IPS-NIHi7 (cell line): ENCODE results near the gene SNX8.

Experiments
- DNase-seq: peaks from one replicate; pipeline ENCODE4 v3.0.0; 2012; ENCODE audit warnings: mixed read lengths; ENCODE audit errors: extremely low spot score

Gene SNX8

DNA sequence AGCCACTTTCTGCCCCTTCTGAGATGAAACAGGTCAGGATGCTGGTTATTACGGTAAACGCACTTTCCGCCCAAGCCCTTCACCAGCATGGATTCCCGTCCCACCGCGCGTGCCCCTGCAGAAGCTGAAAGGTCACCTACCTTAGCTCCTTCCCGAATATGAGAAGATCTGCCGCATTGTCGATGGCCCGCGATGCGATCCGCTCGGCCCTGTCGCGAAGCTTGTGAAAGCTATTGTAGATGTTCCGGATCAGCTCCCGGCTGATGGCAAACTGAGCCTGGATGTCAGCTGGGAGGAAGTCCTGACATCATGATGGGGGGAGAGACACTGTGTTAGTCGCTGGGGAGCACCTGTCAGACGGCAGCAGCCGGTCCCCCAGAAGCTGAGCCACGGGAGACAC lies 50.1 kb downstream of the SNX8 start:
- DNase-seq: no peak

DNA sequence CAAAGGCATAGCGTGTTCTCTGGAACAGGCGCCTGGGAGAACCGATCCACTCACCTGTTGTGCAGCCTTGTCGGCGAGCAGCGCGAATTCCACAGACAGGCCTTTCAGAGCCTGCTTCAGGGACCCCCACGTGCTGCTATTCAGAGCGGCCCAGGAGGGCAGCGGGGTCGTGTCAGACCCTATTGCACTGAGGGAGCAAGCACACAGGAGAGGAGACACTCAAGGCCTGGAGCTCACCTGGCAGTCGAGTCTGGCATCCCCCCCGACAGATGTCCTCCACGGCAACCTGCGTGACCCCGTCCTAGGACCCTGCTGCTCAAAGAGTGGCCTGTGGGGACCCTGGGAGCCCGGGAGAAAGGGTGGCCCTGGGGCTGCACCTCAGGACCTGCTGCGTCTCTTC lies 51.1 kb downstream of the SNX8 start:
- no peak for DNase-seq

- no peak for DNase-seq
Measured at GRCh38 chr7:2261611-2262010, 52.6 kb downstream of the SNX8 start.

GRCh38 chr7:2260820-2261219 lies 53.4 kb downstream of the SNX8 start:
- no peak for DNase-seq

GRCh38 chr7:2259480-2259879 lies 54.8 kb downstream of the SNX8 start:
- no peak for DNase-seq

- DNase-seq: no peak
Measured at GRCh38 chr7:2258661-2259365, 55.4 kb downstream of the SNX8 start.

DNA sequence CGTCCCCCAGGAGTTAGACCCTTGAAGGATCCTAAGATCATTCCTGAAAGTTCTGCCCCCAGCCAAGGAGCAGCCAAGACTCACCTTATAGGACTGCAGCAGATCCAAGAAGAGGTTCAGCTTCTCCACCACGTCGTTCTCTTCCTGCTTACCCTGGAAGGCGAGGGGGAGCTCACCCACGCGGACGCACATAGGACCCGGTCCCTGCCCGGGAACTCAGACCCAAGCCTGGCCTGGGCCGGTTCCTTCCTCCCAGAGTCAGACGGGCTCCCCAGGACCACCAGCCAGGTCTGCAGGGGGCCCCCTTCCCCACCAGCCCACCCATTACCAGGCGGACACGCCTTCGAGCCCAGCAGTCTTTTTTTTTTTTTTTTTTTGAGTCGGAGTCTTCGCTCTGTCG lies 56.6 kb downstream of the SNX8 start:
- DNase-seq: no peak

DNA sequence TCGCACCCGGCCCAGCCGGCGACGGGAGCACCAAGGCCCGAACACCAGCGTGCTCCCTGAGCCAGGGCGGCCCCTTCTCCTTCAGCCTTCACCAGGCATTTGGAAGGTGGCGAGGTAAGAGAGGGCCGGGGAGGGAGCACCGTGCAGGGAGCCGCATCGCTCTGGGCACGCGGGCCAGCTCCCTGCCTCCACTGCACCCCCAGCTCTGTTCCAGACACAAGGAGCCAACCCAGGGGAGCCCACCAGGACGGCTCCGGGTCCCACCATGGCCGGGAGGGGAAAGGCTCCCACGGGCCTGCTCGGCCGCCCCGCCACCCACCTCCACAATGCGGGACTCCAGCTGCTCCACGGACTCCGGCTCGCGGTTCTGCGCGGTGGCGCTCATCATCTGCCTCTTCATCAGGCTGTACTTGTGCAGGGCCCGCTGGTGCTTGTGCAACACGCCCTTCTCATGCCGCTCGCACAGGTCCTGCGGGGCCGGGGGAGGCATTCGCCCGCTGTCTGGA lies 57.1 kb downstream of the SNX8 start:
- no peak for DNase-seq

DNA sequence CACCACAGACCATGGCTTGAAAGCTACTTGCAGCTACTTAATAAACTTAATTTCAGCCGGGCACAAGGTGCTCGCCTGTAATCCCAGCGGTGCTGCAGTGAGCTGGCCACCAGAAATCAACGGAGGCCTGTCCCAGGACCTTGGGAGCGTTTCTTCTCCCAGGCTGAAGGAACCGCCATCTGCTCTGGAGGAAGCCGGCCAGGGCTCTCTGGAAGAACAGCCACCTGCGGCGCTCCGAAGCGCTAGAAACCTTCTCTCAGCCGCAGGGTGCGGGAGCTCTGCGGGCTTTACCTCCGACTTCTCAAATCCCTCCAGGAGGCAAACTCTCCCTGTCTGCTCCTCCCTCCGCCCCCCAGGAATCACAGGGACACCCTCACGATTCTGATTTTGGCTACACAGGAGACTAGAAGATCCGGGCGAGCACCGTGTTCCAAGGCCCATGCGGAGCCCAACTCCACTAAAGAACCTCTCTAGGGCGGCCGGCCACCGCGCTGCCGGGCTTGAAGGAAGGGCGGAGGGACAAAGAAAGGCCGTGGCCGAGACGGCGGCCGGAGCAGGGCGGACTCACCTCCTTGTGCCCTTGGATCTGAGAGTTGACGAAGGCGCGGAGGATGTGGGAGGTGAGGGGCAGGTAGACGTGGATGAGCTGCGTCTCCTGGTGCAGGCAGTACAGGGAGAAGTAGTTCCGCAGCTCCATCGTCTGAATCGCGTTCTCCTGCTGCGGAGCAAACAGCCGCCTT lies 57.8 kb downstream of the SNX8 start:
- no peak for DNase-seq

- DNase-seq: no peak
Measured at GRCh38 chr7:2255145-2256139, 58.8 kb downstream of the SNX8 start.

- no peak for DNase-seq
Measured at GRCh38 chr7:2254429-2255144, 59.7 kb downstream of the SNX8 start.

DNA sequence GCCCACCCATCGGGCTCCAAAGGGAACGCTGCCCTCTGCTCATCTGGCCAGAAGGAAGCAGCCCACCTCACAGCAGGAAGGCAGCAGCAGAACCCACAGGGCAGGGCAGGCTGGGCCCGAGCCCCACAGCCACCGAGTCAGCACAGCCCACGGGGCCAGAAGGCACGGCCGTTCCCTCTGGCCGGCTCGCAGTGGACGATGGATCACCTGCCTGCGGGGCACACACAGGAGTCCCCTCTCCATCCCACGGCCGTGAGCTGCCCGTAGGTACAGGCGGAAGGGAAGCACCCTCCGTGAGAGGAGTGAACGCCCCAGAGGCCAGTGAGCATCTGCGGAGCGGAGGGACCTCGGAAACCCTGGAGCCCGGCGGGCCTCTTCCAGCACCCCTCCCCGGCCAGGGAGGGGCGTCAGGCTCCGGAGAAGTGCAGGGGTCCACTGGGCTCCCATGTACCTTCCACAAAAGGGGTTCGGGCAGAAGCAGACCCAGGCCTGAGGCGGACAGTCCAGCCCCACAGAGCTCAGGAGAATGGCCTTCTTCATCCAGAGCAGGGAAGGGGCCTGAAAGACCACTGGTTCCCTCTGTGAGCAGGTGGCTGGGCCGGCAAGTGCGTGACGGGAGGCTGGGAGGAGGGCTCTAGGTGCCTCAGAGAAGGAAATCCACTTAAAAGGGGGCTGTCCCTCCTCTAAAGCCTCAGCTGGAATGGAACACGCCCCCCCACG lies 60.6 kb downstream of the SNX8 start:
- no peak for DNase-seq

DNA sequence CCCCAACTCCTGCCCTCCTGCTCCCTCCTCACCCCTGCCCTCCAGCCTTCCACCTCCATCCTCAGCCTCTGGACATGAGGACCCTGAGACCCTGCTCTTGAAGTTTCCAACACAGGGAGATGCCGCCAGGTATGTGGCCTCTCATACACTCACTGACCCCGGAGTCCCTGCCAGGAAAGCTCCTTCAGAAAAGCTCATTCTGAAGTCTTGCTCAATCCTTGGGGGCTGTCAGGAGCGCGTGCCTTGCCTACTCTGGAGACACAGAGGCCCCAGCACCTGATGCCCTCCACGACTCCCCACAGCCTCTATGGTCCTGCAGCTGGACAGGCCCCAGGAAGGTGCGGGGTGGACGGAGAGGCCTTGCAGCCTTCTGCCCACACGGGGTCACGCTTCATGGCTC lies 61.2 kb downstream of the SNX8 start:
- no peak for DNase-seq

DNA sequence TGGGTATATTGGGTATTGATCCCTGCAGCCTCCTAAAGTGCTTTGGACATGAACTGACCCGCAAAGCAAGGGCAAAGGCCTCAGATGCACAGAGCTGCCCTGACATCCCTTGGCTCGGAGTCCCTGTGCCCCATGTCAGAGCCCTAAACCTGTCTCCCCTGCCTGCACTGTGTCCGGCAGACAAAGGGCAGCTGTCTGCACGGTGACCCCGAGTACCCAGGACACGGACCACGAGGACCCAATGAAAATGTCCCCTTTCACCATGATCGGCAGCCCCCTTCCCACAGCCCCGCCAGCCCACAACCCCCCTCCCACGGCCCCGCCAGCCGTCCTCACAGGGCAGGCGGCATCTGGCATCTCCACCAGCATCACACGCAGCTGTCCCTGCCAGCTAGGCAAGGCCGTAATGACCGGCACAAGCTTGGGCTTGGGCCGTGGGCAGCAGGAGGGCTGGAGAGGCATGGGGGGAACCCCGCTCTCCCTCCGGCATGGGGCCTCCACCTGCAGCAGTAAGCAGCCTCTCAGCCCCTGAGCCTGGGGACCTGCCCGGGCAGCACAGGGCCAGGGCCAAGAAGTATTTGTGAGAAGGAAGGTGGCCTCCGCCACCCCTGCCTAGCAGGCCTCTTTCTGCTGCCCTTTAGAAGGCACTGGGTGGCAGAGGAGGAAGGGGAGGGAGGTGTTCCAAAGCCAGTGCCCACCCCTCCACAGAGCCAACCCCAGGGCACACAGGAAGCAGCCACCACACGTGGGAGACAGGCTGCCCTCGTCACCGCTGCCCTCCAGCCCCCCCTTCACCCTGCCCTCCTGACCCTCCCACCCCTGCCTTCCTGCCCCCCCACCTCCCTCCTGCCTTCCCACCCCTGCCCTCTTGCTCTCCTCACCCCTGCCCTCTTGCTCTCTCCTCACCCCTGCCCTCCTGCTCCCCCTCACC lies 62.1 kb downstream of the SNX8 start:
- DNase-seq: no peak

DNA sequence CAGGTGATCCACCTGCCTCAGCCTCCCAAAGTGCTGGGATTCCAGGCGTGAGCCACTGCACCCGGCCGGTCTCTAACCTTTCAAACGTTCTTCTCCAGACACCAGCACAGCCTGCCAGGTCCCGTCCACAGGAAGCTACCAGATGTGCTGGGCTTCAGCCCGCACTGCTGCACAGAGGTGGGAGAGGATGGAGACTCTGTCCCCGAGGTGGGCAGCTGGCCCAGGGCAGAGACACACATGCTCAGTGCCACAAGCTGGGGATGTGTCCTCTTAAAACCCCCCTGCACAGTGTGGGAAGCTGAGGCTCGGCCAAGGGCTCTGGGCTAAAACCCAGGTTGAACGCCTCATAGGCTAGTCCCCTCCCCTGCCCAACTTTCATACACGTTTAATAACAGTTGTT lies 62.9 kb downstream of the SNX8 start:
- no peak for DNase-seq

- DNase-seq: no peak
Measured at GRCh38 chr7:2249744-2250323, 64.4 kb downstream of the SNX8 start.

DNA sequence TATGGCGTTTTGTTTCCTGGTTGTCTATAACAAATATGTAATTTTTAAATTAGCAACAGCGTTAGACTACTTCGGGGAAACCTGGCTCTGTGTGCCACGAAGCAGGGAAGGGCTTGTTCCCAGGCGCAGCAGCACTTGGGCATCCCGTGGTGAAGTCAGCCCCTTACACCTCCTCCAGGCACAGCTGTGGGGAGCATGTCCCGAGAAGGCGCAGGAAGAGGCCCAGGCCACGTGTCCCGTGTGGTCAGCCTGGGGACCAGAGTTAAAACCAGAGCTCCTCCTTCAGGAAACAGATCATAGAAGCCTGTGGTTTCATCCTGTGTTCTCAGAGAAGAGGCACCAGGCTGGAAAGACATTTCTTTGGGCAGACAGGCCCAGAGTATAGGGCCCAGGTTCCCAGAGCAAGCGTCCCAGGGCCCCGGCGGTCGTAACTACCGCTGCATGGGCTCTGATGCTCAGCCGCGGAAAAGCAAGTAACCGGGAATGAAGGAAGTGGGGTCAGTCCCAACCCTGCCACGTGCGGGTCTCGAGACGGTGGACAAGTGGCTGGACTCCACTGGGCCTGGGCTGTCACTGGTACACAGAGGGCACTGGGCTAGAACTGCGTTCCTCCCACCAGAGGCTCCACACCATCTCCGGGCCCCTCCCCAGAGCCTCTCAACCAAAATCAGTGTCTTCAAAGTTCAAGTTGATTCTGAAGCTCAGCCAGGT lies 65.1 kb downstream of the SNX8 start:
- no peak for DNase-seq

GRCh38 chr7:2247141-2247995 lies 66.9 kb downstream of the SNX8 start:
- peak; percentile 91 for DNase-seq
